Stomach (tissue), 4 donors: ENCODE data around the gene GCH1.

Experiments
- POLR2A ChIP-seq, 4 donors: fragments of 450-650 bp; IDR thresholded peaks; one replicate each; pipeline ENCODE4 v1.6.1; 2016; ENCODE audit warnings: antibody characterized with exemption in 4 of 4, control low read depth in 2 of 4, mild to moderate bottlenecking in 1 of 4, moderate library complexity in 1 of 4
- TF ChIP-seq, protein P1 (sequence below), 7 experiments: fragments of 450-650 bp in 4 of 7; fragments of 200-600 bp in 3 of 7; sonication (generic) in 3 of 7; IDR thresholded peaks; one replicate each; pipeline ENCODE4 v1.5.1; 2016 to 2019; ENCODE audit warnings: antibody characterized with exemption in 7 of 7, control low read depth in 2 of 7, mild to moderate bottlenecking in 1 of 7

DNA sequence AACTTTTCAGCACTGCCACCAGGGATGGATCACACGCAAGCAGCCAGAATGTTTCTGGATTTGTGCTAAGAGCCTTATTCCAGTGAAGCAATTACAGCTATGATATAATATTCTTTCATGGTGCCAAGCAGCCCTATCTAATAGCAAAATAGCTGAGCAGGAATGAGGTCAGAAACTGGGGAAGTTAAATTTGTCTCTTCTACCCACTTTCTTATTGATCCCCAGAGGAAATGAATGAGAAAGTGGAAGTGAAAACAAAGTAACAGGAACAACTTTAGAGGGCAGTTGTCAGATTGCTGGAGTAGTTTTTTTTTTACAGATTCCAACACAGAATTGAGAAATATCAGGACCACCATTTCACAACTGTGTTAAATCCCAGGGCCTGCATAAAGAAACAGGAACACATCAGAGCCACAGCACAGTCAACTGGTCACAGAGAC, 44.8 kb downstream of the GCH1 start:
- TF ChIP-seq, protein P1, sequence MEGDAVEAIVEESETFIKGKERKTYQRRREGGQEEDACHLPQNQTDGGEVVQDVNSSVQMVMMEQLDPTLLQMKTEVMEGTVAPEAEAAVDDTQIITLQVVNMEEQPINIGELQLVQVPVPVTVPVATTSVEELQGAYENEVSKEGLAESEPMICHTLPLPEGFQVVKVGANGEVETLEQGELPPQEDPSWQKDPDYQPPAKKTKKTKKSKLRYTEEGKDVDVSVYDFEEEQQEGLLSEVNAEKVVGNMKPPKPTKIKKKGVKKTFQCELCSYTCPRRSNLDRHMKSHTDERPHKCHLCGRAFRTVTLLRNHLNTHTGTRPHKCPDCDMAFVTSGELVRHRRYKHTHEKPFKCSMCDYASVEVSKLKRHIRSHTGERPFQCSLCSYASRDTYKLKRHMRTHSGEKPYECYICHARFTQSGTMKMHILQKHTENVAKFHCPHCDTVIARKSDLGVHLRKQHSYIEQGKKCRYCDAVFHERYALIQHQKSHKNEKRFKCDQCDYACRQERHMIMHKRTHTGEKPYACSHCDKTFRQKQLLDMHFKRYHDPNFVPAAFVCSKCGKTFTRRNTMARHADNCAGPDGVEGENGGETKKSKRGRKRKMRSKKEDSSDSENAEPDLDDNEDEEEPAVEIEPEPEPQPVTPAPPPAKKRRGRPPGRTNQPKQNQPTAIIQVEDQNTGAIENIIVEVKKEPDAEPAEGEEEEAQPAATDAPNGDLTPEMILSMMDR (IDR thresholded peaks at IDR 0.05) = no peak
- no peak for TF ChIP-seq POLR2A (IDR thresholded peaks at IDR 0.05)
